HG03103 (cell line): ENCODE measurements around the gene GPR18.
"Not testable (repeated sequence)": the region's sequence is repeated elsewhere in the genome, so short reads cannot be mapped to it uniquely, and the experiment has no call there.

ENCODE experiments used
- ATAC-seq: cut with Tn5 transposase; IDR thresholded peaks from one replicate; pipeline ENCODE4 v1.9.1; 2021; ENCODE audit warnings: low read depth; ENCODE audit not compliant: unreplicated experiment

The GPR18 gene

GRCh38 chr13:99237981-99238662 is 20.1 kb downstream of the GPR18 start:
- ATAC-seq = peak; percentile 65

GRCh38 chr13:99231721-99232120 is 26.5 kb downstream of the GPR18 start:
- no peak for ATAC-seq

GRCh38 chr13:99230991-99231390 is 27.2 kb downstream of the GPR18 start:
- no peak for ATAC-seq

GRCh38 chr13:99230588-99230987 is 27.6 kb downstream of the GPR18 start:
- ATAC-seq = not testable (repeated sequence)

GRCh38 chr13:99228737-99229691 is 29.2 kb downstream of the GPR18 start:
- ATAC-seq = peak; percentile 90

GRCh38 chr13:99227909-99228688 is 30.1 kb downstream of the GPR18 start:
- no peak for ATAC-seq

- no peak for ATAC-seq
Measured at GRCh38 chr13:99227331-99227900, 30.8 kb downstream of the GPR18 start.

- no peak for ATAC-seq
Measured at GRCh38 chr13:99226513-99226912, 31.7 kb downstream of the GPR18 start.

- no peak for ATAC-seq
Measured at GRCh38 chr13:99225078-99225477, 33.1 kb downstream of the GPR18 start.

- no peak for ATAC-seq
Measured at GRCh38 chr13:99224021-99224420, 34.2 kb downstream of the GPR18 start.

- no peak for ATAC-seq
Measured at GRCh38 chr13:99223587-99223986, 34.6 kb downstream of the GPR18 start.

GRCh38 chr13:99221567-99222239 is 36.5 kb downstream of the GPR18 start:
- no peak for ATAC-seq

- no peak for ATAC-seq
Measured at GRCh38 chr13:99220199-99220935, 37.8 kb downstream of the GPR18 start.

GRCh38 chr13:99218969-99219368 is 39.2 kb downstream of the GPR18 start:
- ATAC-seq = no peak

GRCh38 chr13:99218545-99218944 is 39.6 kb downstream of the GPR18 start:
- no peak for ATAC-seq

GRCh38 chr13:99218126-99218525 is 40.1 kb downstream of the GPR18 start:
- ATAC-seq = no peak

GRCh38 chr13:99217461-99218110 is 40.6 kb downstream of the GPR18 start:
- no peak for ATAC-seq

GRCh38 chr13:99215184-99215830 is 42.9 kb downstream of the GPR18 start:
- ATAC-seq = no peak
